WTC11 (cell line): Measurements from ENCODE around the gene ACCSL. TPM values are rescaled to one million over a fixed set of nuclear protein-coding genes. Genes with fewer than 3 reads are reported as not detected.

Experiments used
- ATAC-seq: fragments of 200-7000 bp; cut with Tn5 transposase; 2 replicates; pipeline ENCODE4 v1.10.0; 2021; ENCODE audit warnings: mild to moderate bottlenecking, moderate library complexity
- CTCF ChIA-PET: fragments of 300-600 bp; sonication (Branson Sonifier 250); formaldehyde crosslinking; loops from one replicate; lab custom pipeline; 2021; ENCODE audit warnings: antibody characterized with exemption; lab: Charles Lee
- POLR2A ChIA-PET: fragments of 350-600 bp; sonication (Branson Sonifier 250); formaldehyde crosslinking; loops from one replicate; lab custom pipeline; 2021; ENCODE audit warnings: antibody characterized with exemption; lab: Charles Lee
- DNase-seq: peaks from one replicate; pipeline ENCODE4 v3.0.0; 2021; ENCODE audit warnings: low spot score
- H3K27ac Mint-ChIP-seq: 2 replicates; pipeline ENCODE4 v1.8.0; 2021; ENCODE audit warnings: mixed read lengths
- H3K27me3 Mint-ChIP-seq: 2 replicates; pipeline ENCODE4 v1.8.0; 2021; ENCODE audit warnings: low read depth, mild to moderate bottlenecking, moderate library complexity, mixed read lengths
- H3K36me3 Mint-ChIP-seq: 2 replicates; pipeline ENCODE4 v1.8.0; 2021; ENCODE audit warnings: mixed read lengths
- H3K4me1 Mint-ChIP-seq: 2 replicates; pipeline ENCODE4 v1.8.0; 2022; ENCODE audit warnings: mixed read lengths
- H3K4me3 Mint-ChIP-seq: 2 replicates; pipeline ENCODE4 v1.8.0; 2021; ENCODE audit warnings: mild to moderate bottlenecking, moderate library complexity, mixed read lengths
- H3K9me3 Mint-ChIP-seq: 2 replicates; pipeline ENCODE4 v1.8.0; 2021; ENCODE audit warnings: mixed read lengths
- ATF6 ChIP-seq: sonication (generic); formaldehyde crosslinking; IDR thresholded peaks from 2 replicates; pipeline ENCODE4 v1.8.1; 2023; ENCODE audit warnings: mild to moderate bottlenecking, missing genetic modification reagents
- CBFB ChIP-seq: sonication (generic); formaldehyde crosslinking; IDR thresholded peaks from 2 replicates; pipeline ENCODE4 v1.8.1; 2022; ENCODE audit warnings: mild to moderate bottlenecking, low read depth, missing genetic modification reagents
- CREM ChIP-seq: sonication (generic); formaldehyde crosslinking; IDR thresholded peaks from 2 replicates; pipeline ENCODE4 v1.8.1; 2022; ENCODE audit warnings: mild to moderate bottlenecking, missing genetic modification reagents, moderate library complexity
- E2F5 ChIP-seq: sonication (generic); formaldehyde crosslinking; IDR thresholded peaks from 2 replicates; pipeline ENCODE4 v1.8.1; 2022; ENCODE audit warnings: mild to moderate bottlenecking, moderate library complexity, missing genetic modification reagents
- EMX1 ChIP-seq: fragments of 250-450 bp; sonication (Bioruptor Pico); IDR thresholded peaks from 2 replicates; pipeline ENCODE4 v1.8.0; 2021; ENCODE audit warnings: mild to moderate bottlenecking
- ETV6 ChIP-seq: sonication (generic); formaldehyde crosslinking; IDR thresholded peaks from 2 replicates; pipeline ENCODE4 v1.8.1; 2022; ENCODE audit warnings: mild to moderate bottlenecking, missing genetic modification reagents
- FOXJ3 ChIP-seq: sonication (generic); formaldehyde crosslinking; IDR thresholded peaks from 2 replicates; pipeline ENCODE4 v1.9.0; 2021; ENCODE audit warnings: missing genetic modification reagents, mild to moderate bottlenecking, borderline replicate concordance
- GRHL2 ChIP-seq: fragments of 250-450 bp; sonication (Bioruptor Pico); IDR thresholded peaks from 2 replicates; pipeline ENCODE4 v1.8.0; 2022; ENCODE audit warnings: mild to moderate bottlenecking, moderate library complexity; ENCODE audit not compliant: insufficient replicate concordance, severe bottlenecking
- MAX ChIP-seq: sonication (generic); formaldehyde crosslinking; IDR thresholded peaks from 2 replicates; pipeline ENCODE4 v1.8.0; 2022; ENCODE audit warnings: mild to moderate bottlenecking, missing genetic modification reagents
- MXD4 ChIP-seq: fragments of 250-450 bp; sonication (Bioruptor Pico); IDR thresholded peaks from 2 replicates; pipeline ENCODE4 v1.8.0; 2021; ENCODE audit warnings: mild to moderate bottlenecking, moderate library complexity, borderline replicate concordance
- NFYB ChIP-seq: sonication (generic); formaldehyde crosslinking; conservative IDR thresholded peaks from 2 replicates; pipeline ENCODE4 v1.8.0; 2022; ENCODE audit warnings: low read depth, missing genetic modification reagents
- NR3C1 ChIP-seq: sonication (generic); formaldehyde crosslinking; conservative IDR thresholded peaks from 2 replicates; pipeline ENCODE4 v1.8.1; 2023; ENCODE audit warnings: low read depth, mild to moderate bottlenecking, missing genetic modification reagents
- OVOL2 ChIP-seq: fragments of 250-450 bp; sonication (Bioruptor Pico); IDR thresholded peaks from 2 replicates; pipeline ENCODE4 v1.9.0; 2021; ENCODE audit warnings: mild to moderate bottlenecking, borderline replicate concordance
- SP1 ChIP-seq: sonication (generic); formaldehyde crosslinking; conservative IDR thresholded peaks from 2 replicates; pipeline ENCODE4 v1.8.1; 2022; ENCODE audit warnings: missing genetic modification reagents
- TEAD4 ChIP-seq: sonication (generic); formaldehyde crosslinking; IDR thresholded peaks from 2 replicates; pipeline ENCODE4 v1.8.0; 2022; ENCODE audit warnings: mild to moderate bottlenecking, missing genetic modification reagents
- ZBTB43 ChIP-seq: sonication (generic); formaldehyde crosslinking; IDR thresholded peaks from 2 replicates; pipeline ENCODE4 v1.8.1; 2023; ENCODE audit warnings: mild to moderate bottlenecking, missing genetic modification reagents
- ZMAT4 ChIP-seq: fragments of 250-450 bp; sonication (Bioruptor Pico); IDR thresholded peaks from 2 replicates; pipeline ENCODE4 v1.9.0; 2021; ENCODE audit warnings: mild to moderate bottlenecking
- ZNF121 ChIP-seq: sonication (generic); formaldehyde crosslinking; IDR thresholded peaks from 2 replicates; pipeline ENCODE4 v1.8.0; 2023; ENCODE audit warnings: missing genetic modification reagents
- ZNF232 ChIP-seq: sonication (generic); formaldehyde crosslinking; IDR thresholded peaks from 2 replicates; pipeline ENCODE4 v1.8.0; 2022; ENCODE audit warnings: mild to moderate bottlenecking, missing genetic modification reagents
- ZNF263 ChIP-seq: sonication (generic); formaldehyde crosslinking; IDR thresholded peaks from 2 replicates; pipeline ENCODE4 v1.8.1; 2022; ENCODE audit warnings: low read depth, mild to moderate bottlenecking, moderate library complexity, missing genetic modification reagents
- ZNF281 ChIP-seq: sonication (generic); formaldehyde crosslinking; IDR thresholded peaks from 2 replicates; pipeline ENCODE4 v1.8.0; 2023; ENCODE audit warnings: mild to moderate bottlenecking, missing genetic modification reagents
- ZNF396 ChIP-seq: fragments of 250-450 bp; sonication (Bioruptor Pico); IDR thresholded peaks from 2 replicates; pipeline ENCODE4 v1.8.0; 2021; ENCODE audit warnings: mild to moderate bottlenecking, moderate library complexity, borderline replicate concordance
- ZNF671 ChIP-seq: fragments of 250-450 bp; sonication (Bioruptor Pico); IDR thresholded peaks from 2 replicates; pipeline ENCODE4 v1.8.0; 2021; ENCODE audit warnings: mild to moderate bottlenecking
- total RNA-seq: library from RNA; stranded (reverse); gene quantifications from 3 replicates; pipeline ENCODE4 v1.2.3, GENCODE V29; 2021
- TF ChIP-seq, protein P1 (sequence below): fragments of 200-600 bp; IDR thresholded peaks from 2 replicates; pipeline ENCODE4 v1.8.0; 2022; ENCODE audit warnings: antibody characterized with exemption
- TF ChIP-seq, protein P2 (sequence below): sonication (generic); formaldehyde crosslinking; IDR thresholded peaks from 2 replicates; pipeline ENCODE4 v1.8.0; 2022; ENCODE audit warnings: mild to moderate bottlenecking, missing genetic modification reagents

ACCSL gene
- total RNA-seq, 1 experiment from 2014 or later, result not detected

- TF ChIP-seq NR3C1 (no peak), CREM (CRISPR knock-in tag) (no peak), E2F5 (no peak)
Measured at GRCh38 chr11:44080951-44081350, 33.2 kb downstream of the ACCSL start (continued).

DNA sequence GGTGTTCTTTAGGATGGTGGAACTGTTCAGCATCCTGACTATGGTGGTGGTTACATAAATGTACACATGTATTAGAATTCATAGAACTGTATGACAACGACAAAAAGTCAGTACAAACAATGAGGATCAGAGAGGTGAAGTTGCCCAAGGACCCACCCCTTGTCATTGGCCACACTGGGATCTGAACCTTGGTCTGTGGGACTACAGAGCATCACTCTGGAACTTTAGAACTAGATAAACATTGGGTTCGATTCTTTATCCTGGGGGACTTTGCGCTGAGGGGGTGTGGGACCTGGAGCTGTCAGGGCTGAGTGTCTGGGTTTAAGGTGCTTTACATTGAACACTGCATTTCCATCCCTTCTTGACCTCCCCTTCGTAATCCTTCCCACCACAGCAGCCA is 34.9 kb downstream of the ACCSL start:
- ChIA-PET CTCF (no interaction called here), POLR2A (no interaction called here)
- peaks cover 5% of the 10 kb centered on the region for H3K36me3 Mint-ChIP-seq
- no peak overlapping the region for H3K4me3 Mint-ChIP-seq
- DNase-seq (no peak), ATAC-seq (no peak)
- no peak overlapping the region for H3K27ac Mint-ChIP-seq
- no peaks in the 10 kb centered on the region for H3K4me1 Mint-ChIP-seq
- H3K27me3 Mint-ChIP-seq, result 0 out of 2 replicates have a peak, but pooled peaks cover 2% of the 10 kb centered on the region
- H3K9me3 Mint-ChIP-seq, result peaks cover 17% of the 10 kb centered on the region
- TF ChIP-seq MXD4 (no peak), TEAD4 (CRISPR knock-in tag) (no peak), CREM (CRISPR knock-in tag) (no peak), MAX (CRISPR knock-in tag) (no peak), ZNF121 (no peak), ZNF396 (CRISPR knock-in tag) (no peak), FOXJ3 (CRISPR knock-in tag) (no peak), ZMAT4 (no peak), NFYB (CRISPR knock-in tag) (no peak), ZNF263 (CRISPR knock-in tag) (no peak), GRHL2 (CRISPR knock-in tag) (no peak)
- TF ChIP-seq, protein P1, sequence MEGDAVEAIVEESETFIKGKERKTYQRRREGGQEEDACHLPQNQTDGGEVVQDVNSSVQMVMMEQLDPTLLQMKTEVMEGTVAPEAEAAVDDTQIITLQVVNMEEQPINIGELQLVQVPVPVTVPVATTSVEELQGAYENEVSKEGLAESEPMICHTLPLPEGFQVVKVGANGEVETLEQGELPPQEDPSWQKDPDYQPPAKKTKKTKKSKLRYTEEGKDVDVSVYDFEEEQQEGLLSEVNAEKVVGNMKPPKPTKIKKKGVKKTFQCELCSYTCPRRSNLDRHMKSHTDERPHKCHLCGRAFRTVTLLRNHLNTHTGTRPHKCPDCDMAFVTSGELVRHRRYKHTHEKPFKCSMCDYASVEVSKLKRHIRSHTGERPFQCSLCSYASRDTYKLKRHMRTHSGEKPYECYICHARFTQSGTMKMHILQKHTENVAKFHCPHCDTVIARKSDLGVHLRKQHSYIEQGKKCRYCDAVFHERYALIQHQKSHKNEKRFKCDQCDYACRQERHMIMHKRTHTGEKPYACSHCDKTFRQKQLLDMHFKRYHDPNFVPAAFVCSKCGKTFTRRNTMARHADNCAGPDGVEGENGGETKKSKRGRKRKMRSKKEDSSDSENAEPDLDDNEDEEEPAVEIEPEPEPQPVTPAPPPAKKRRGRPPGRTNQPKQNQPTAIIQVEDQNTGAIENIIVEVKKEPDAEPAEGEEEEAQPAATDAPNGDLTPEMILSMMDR, result no peak
- TF ChIP-seq, all 79 proteins: peak for 0

DNA sequence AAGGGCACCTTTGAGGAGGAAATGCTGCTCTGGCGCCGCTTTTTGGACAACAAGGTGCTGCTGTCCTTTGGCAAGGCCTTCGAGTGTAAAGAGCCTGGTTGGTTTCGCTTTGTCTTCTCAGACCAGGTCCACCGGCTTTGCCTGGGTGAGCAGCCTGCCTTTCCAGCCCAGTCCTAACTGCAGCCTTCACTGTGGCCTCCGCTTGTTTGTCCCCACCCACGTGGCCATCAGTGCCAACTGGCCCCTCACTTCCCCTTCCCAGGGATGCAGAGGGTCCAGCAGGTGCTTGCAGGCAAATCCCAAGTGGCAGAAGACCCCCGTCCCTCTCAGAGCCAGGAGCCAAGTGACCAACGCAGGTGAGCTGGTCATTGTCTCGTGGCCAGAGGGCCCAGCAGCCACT is 35.7 kb downstream of the ACCSL start:
- DNase-seq, result no peak
- ATAC-seq, result no peak
- H3K4me1 Mint-ChIP-seq, result no peaks in the 10 kb centered on the region
- no peak overlapping the region for H3K27ac Mint-ChIP-seq
- ChIA-PET CTCF (interaction anchor here (0.9 kb wide), 1 partner anchor 11 kb away, joined by 3 read pairs; no protein-coding TSS in a partner anchor), POLR2A (no interaction called here)
- H3K9me3 Mint-ChIP-seq, result peaks cover 21% of the 10 kb centered on the region
- H3K27me3 Mint-ChIP-seq, result 0 out of 2 replicates have a peak, but pooled peaks cover 2% of the 10 kb centered on the region
- H3K4me3 Mint-ChIP-seq, result no peak overlapping the region
- H3K36me3 Mint-ChIP-seq, result peaks cover 7% of the 10 kb centered on the region
- TF ChIP-seq, protein P2, sequence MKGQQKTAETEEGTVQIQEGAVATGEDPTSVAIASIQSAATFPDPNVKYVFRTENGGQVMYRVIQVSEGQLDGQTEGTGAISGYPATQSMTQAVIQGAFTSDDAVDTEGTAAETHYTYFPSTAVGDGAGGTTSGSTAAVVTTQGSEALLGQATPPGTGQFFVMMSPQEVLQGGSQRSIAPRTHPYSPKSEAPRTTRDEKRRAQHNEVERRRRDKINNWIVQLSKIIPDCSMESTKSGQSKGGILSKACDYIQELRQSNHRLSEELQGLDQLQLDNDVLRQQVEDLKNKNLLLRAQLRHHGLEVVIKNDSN (CRISPR knock-in tag), result no peak
- no peak for TF ChIP-seq CBFB (CRISPR knock-in tag)
- TF ChIP-seq ZBTB43 (CRISPR knock-in tag), result no peak
- TF ChIP-seq ATF6 (CRISPR knock-in tag), result no peak
- no peak for TF ChIP-seq ZNF396 (CRISPR knock-in tag)
- TF ChIP-seq ETV6 (CRISPR knock-in tag), result no peak
- TF ChIP-seq CREM (CRISPR knock-in tag), result no peak
- no peak for TF ChIP-seq SP1 (CRISPR knock-in tag)
- no peak for TF ChIP-seq OVOL2 (CRISPR knock-in tag)
- no peak for TF ChIP-seq ZNF232
- no peak for TF ChIP-seq ZNF281 (CRISPR knock-in tag)
- no peak for TF ChIP-seq ZNF263 (CRISPR knock-in tag)
- TF ChIP-seq ZNF671 (CRISPR knock-in tag), result no peak
- no peak for TF ChIP-seq EMX1 (CRISPR knock-in tag)
